Left ventricle myocardium inferior (tissue), 1 donor: Measurements from ENCODE around the gene SLC33A1. TPM values are rescaled to one million over a fixed set of nuclear protein-coding genes. Genes with fewer than 3 reads are reported as not detected.

Experiments used
- DNase-seq: peaks from one replicate; pipeline ENCODE4 v3.0.0-alpha.2; 2020
- H3K27ac ChIP-seq: fragments of 200-600 bp; replicated peaks from 2 replicates; pipeline ENCODE4 v1.8.0; 2021
- H3K27me3 ChIP-seq: fragments of 200-600 bp; 2 replicates; pipeline ENCODE4 v1.8.0; 2021; ENCODE audit warnings: low read depth
- H3K36me3 ChIP-seq: fragments of 200-600 bp; 2 replicates; pipeline ENCODE4 v1.8.0; 2021
- H3K4me1 ChIP-seq: fragments of 200-600 bp; 2 replicates; pipeline ENCODE4 v1.8.0; 2021
- H3K4me3 ChIP-seq: fragments of 200-600 bp; 2 replicates; pipeline ENCODE4 v1.8.0; 2021; ENCODE audit warnings: mild to moderate bottlenecking, moderate library complexity
- H3K9me3 ChIP-seq: fragments of 200-600 bp; replicated peaks from 2 replicates; pipeline ENCODE4 v1.8.0; 2021
- CTCF ChIP-seq: fragments of 200-600 bp; IDR thresholded peaks from 2 replicates; pipeline ENCODE4 v1.8.0; 2021; ENCODE audit warnings: antibody characterized with exemption, mild to moderate bottlenecking, borderline replicate concordance
- intact Hi-C: fragments of 100-400 bp; cut with micrococcal nuclease; formaldehyde crosslinking; loops from one replicate; pipeline ENCODE4 v1.11.0; 2022
- long read RNA-seq: library from polyadenylated mRNA; unstranded; transcript quantifications from one replicate; pipeline ENCODE4 v2.0.0, GENCODE V29; 2021
- total RNA-seq: library from RNA; stranded (reverse); fragmentation: NEBNext Ultra II Directional; extraction: Animal tissue kit (Norgen Biotek cat#: 25700); gene quantifications from one replicate; pipeline ENCODE4 v1.2.1, GENCODE V29; 2021
- donor health status: DM: no; HTN: yes; CAD: no; lungs with severe emphysema.

SLC33A1 gene
- total RNA-seq, result 22.4 TPM
- long read RNA-seq, full-length matches to known transcripts, result 29 of 32 reads
- long read RNA-seq, partial matches to known transcripts, result 2 of 32 reads
- long read RNA-seq, other reads (novel, unspliced or antisense), result 1 of 32 reads

GRCh38 chr3:155854141-155854940, at the start of gene SLC33A1:
SLC33A1 (minus strand) TSS chr3:155854427; CDS start chr3:155853997, 430 bp downstream.
- intact Hi-C loops, result no loop called here
- H3K9me3 ChIP-seq, result no peaks in the 10 kb centered on the region
- H3K27me3 ChIP-seq, result no peaks in the 10 kb centered on the region
- peaks cover 56% of the 10 kb centered on the region for H3K4me1 ChIP-seq
- no peaks in the 10 kb centered on the region for H3K36me3 ChIP-seq
- peak; percentile 99 for DNase-seq
- H3K4me3 ChIP-seq, result peak within 1 kb of the TSS; percentile 90
- H3K27ac ChIP-seq, result peak within 1 kb of the TSS; percentile 91
- no peak for TF ChIP-seq CTCF

GRCh38 chr3:155895379-155895900, 41.2 kb upstream of the SLC33A1 start:
- Histone ChIP-seq H3K27me3 (no peaks in the 10 kb centered on the region), H3K27ac (no peak overlapping the region), H3K36me3 (peaks cover 52% of the 10 kb centered on the region), H3K4me1 (peaks cover 8% of the 10 kb centered on the region), H3K4me3 (no peak overlapping the region), H3K9me3 (no peaks in the 10 kb centered on the region)
- no peak for TF ChIP-seq CTCF
- intact Hi-C loops, result no loop called here
- DNase-seq, result no peak

GRCh38 chr3:155891321-155891720, 37.1 kb upstream of the SLC33A1 start:
- intact Hi-C loops, result no loop called here
- no peak for TF ChIP-seq CTCF

GRCh38 chr3:155890671-155891190, 36.5 kb upstream of the SLC33A1 start:
- TF ChIP-seq CTCF, result no peak
- peaks cover 16% of the 10 kb centered on the region for H3K4me1 ChIP-seq
- H3K36me3 ChIP-seq, result peaks cover 19% of the 10 kb centered on the region
- no peaks in the 10 kb centered on the region for H3K9me3 ChIP-seq
- no peaks in the 10 kb centered on the region for H3K27me3 ChIP-seq
- no peak for DNase-seq
- intact Hi-C loops, result no loop called here
- H3K27ac ChIP-seq, result no peak overlapping the region
- H3K4me3 ChIP-seq, result no peak overlapping the region

More at GRCh38 chr3:155891321-155891720, 37.1 kb upstream of the SLC33A1 start:
- peaks cover 25% of the 10 kb centered on the region for H3K36me3 ChIP-seq
- H3K27me3 ChIP-seq, result no peaks in the 10 kb centered on the region
- DNase-seq, result no peak
- H3K27ac ChIP-seq, result no peak overlapping the region
- H3K4me3 ChIP-seq, result no peak overlapping the region
- H3K9me3 ChIP-seq, result no peaks in the 10 kb centered on the region
- peaks cover 16% of the 10 kb centered on the region for H3K4me1 ChIP-seq

- TF ChIP-seq CTCF, result no peak
- peaks cover 11% of the 10 kb centered on the region for H3K36me3 ChIP-seq
- H3K27ac ChIP-seq, result no peak overlapping the region
- intact Hi-C loops, result no loop called here
- no peaks in the 10 kb centered on the region for H3K27me3 ChIP-seq
- no peaks in the 10 kb centered on the region for H3K9me3 ChIP-seq
- no peak for DNase-seq
- peaks cover 16% of the 10 kb centered on the region for H3K4me1 ChIP-seq
- no peak overlapping the region for H3K4me3 ChIP-seq
These were observed 35.7 kb upstream of the SLC33A1 start for GRCh38 chr3:155889952-155890351.
